Progenitor cell of endocrine pancreas (in vitro differentiated cells): ENCODE results near the gene TH. TPM values are rescaled to one million over a fixed set of nuclear protein-coding genes. Genes with fewer than 3 reads are reported as not detected.

Experiments used
- DNase-seq: peaks from one replicate; pipeline ENCODE4 v3.0.0; 2021; ENCODE audit warnings: low spot score; ENCODE audit not compliant: unreplicated experiment
- H3K27ac Mint-ChIP-seq: 2 replicates; pipeline ENCODE4 v1.8.0; 2021; ENCODE audit warnings: mild to moderate bottlenecking, moderate library complexity, mixed read lengths
- H3K27me3 Mint-ChIP-seq: 2 replicates; pipeline ENCODE4 v1.8.0; 2021; ENCODE audit warnings: mixed read lengths
- H3K36me3 Mint-ChIP-seq: 2 replicates; pipeline ENCODE4 v1.8.0; 2022; ENCODE audit warnings: mixed read lengths; ENCODE audit not compliant: insufficient read depth
- H3K4me1 Mint-ChIP-seq: 2 replicates; pipeline ENCODE4 v1.8.0; 2021; ENCODE audit warnings: low read depth, mixed read lengths
- H3K4me3 Mint-ChIP-seq: 2 replicates; pipeline ENCODE4 v1.8.0; 2021; ENCODE audit warnings: low read depth, mild to moderate bottlenecking, moderate library complexity, mixed read lengths
- H3K9me3 Mint-ChIP-seq: 2 replicates; pipeline ENCODE4 v1.8.0; 2021; ENCODE audit warnings: low read depth, mixed read lengths
- CTCF ChIP-seq: fragments of 200-600 bp; sonication (generic); IDR thresholded peaks from one replicate; pipeline ENCODE4 v1.5.0; 2021; ENCODE audit warnings: antibody characterized with exemption, mild to moderate bottlenecking; ENCODE audit not compliant: unreplicated experiment
- total RNA-seq: library from RNA; stranded (reverse); gene quantifications from 2 replicates; pipeline ENCODE4 v1.2.1, GENCODE V29; 2021

The TH gene
- total RNA-seq, 1 donor from 2014 or later = 0.53 TPM

GRCh38 chr11:2213890-2214526, 42.4 kb upstream of the TH start:
- peak overlapping the region; percentile 3 for H3K4me3 Mint-ChIP-seq
- peaks cover 41% of the 10 kb centered on the region for H3K4me1 Mint-ChIP-seq
- no peaks in the 10 kb centered on the region for H3K9me3 Mint-ChIP-seq
- no peak for TF ChIP-seq CTCF
- no peak for DNase-seq
- no peak overlapping the region for H3K27ac Mint-ChIP-seq
- peaks cover 38% of the 10 kb centered on the region for H3K27me3 Mint-ChIP-seq
- no peaks in the 10 kb centered on the region for H3K36me3 Mint-ChIP-seq

GRCh38 chr11:2213384-2213842, 41.8 kb upstream of the TH start:
- H3K4me1 Mint-ChIP-seq = peaks cover 37% of the 10 kb centered on the region
- H3K9me3 Mint-ChIP-seq = no peaks in the 10 kb centered on the region
- no peak for DNase-seq
- no peak overlapping the region for H3K27ac Mint-ChIP-seq
- H3K27me3 Mint-ChIP-seq = peaks cover 33% of the 10 kb centered on the region
- no peak for TF ChIP-seq CTCF
- H3K36me3 Mint-ChIP-seq = no peaks in the 10 kb centered on the region
- peak overlapping the region; percentile 3 for H3K4me3 Mint-ChIP-seq

- Mint-ChIP-seq H3K4me1 (peaks cover 37% of the 10 kb centered on the region), H3K4me3 (no peak overlapping the region)
Measured at GRCh38 chr11:2212411-2213251, 41.0 kb upstream of the TH start.

GRCh38 chr11:2211113-2211971, 39.7 kb upstream of the TH start:
- Mint-ChIP-seq H3K4me1 (peaks cover 37% of the 10 kb centered on the region), H3K27ac (peak overlapping the region; percentile 45), H3K27me3 (peaks cover 43% of the 10 kb centered on the region), H3K4me3 (no peak overlapping the region), H3K9me3 (no peaks in the 10 kb centered on the region), H3K36me3 (no peaks in the 10 kb centered on the region)
- no peak for TF ChIP-seq CTCF
- peak; percentile 67 for DNase-seq

More at GRCh38 chr11:2212411-2213251, 41.0 kb upstream of the TH start:
- TF ChIP-seq CTCF = no peak
- Mint-ChIP-seq H3K27me3 (peaks cover 33% of the 10 kb centered on the region), H3K9me3 (no peaks in the 10 kb centered on the region), H3K27ac (peak overlapping the region; percentile 52), H3K36me3 (no peaks in the 10 kb centered on the region)
- DNase-seq = peak; percentile 9
